Stimulated activated CD4-positive, alpha-beta T cell treated with anti-CD3 and anti-CD28 coated beads, TNF-alpha, amount 100 ng/mL, for 1 hour (primary cell): Measurements from ENCODE around the gene PLA2G6.

Experiments
- DNase-seq, 3 donors: peaks; one replicate each; pipeline ENCODE4 v3.0.0-alpha.2; 2020; ENCODE audit warnings: low read depth in 3 of 3, low spot score in 1 of 3

PLA2G6 gene

GRCh38 chr22:38112381-38112780, 69.2 kb downstream of the PLA2G6 start:
- no peak for DNase-seq

GRCh38 chr22:38111925-38112355, 69.7 kb downstream of the PLA2G6 start:
- no peak for DNase-seq

DNA sequence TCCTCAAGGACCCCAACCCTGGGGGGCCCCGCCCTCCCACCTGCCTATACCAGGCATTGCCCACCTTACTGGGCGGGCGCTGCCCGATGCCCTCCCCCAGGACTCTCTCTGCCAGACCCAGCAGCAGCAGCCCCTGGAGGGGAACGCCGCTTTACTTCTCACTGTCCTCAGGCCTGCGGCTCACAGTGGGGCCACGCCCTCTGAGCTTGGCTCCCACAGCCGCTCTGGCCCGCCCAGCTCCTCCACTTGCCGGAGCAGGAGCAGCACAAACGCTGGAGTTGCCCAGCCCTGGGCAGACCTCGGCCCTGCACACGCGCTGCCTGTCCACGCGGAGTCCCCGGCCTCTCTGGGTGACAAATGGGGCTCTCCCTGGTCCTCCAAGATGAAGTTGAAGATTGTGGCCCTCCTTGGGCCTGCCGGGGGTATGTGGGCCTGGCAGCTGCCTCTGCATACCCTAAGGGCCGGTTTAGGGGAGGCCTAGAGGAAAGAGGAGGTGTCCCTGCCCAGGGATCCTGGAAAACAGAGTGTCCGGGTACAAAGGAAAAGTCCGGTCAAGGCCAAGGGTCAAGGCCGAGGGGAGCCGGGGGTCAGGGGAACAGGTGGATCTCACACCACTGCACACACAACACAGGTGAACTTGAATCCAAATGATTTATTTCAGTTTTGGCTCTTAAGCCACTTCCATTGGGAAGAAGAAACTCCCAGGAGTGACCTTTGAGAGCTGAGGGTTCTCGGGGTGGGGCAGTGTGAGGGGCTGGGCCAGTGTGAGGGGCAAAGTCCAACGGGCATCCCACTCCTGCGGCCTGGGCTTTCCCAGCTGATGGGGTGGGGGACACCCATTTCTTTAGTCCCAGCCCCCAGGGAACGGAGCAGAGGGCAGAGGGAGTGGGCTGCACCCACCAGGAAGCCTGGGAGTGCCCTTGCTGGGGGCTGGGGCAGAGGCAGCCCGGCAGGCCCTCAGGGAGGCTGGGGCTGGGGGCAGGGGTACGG, 70.5 kb downstream of the PLA2G6 start:
- no peak for DNase-seq

DNA sequence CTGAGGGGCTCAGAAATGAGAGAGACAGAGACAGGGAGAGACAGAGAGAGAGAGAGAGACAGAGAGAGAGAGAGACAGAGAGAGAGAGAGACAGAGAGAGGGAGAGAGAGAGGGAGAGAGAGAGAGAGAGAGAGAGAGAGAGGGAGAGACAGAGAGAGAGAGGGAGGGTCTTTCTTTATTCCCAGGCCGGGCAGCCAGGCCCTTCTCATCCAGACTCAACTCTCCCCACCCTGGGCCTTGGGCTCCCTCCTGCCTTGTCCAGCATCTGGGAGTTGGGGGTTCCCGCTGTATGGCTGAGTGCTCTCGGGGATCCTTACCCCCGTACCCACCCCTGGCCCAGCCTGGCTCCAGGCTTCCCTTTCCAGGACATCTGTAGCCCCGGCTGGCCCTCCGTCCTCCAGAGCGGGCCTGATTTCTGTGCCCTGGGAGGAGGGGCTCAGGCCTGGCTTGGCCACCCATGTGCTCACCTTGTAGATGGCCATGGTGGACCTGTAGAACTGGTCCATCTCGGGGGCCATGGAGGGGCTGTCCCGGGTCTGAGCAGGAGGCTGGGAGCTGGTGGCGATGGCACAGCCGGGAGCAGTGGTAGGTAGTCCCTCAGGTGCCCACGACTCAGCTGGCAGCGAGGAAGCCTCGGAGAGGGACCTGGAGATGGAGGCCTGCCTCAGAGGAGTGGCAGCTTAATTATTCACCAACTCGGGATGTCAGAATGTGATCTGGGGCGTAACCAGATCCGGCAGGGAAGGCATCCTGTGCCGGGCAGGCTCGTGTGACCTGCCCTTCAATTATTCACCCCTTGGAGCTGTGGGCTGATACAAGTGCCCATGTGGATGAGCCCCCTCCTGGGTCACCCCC, 71.4 kb downstream of the PLA2G6 start, which contains the start of gene BAIAP2L2:
Gene BAIAP2L2 (minus strand): TSS at position 677 of the 855 bp plus-strand sequence. CDS start 159 bp downstream, at position 518.
- no peak for DNase-seq

- no peak for DNase-seq
Measured at GRCh38 chr22:38109371-38110001, 72.1 kb downstream of the PLA2G6 start.

- no peak for DNase-seq
Measured at GRCh38 chr22:38108561-38109319, 72.9 kb downstream of the PLA2G6 start.

GRCh38 chr22:38107692-38108515, 73.7 kb downstream of the PLA2G6 start:
- DNase-seq: no peak

- DNase-seq: no peak
Measured at GRCh38 chr22:38106814-38107578, 74.6 kb downstream of the PLA2G6 start.

GRCh38 chr22:38104084-38104483, 77.5 kb downstream of the PLA2G6 start:
- no peak for DNase-seq

- DNase-seq: no peak
Measured at GRCh38 chr22:38103641-38104040, 78.0 kb downstream of the PLA2G6 start.

DNA sequence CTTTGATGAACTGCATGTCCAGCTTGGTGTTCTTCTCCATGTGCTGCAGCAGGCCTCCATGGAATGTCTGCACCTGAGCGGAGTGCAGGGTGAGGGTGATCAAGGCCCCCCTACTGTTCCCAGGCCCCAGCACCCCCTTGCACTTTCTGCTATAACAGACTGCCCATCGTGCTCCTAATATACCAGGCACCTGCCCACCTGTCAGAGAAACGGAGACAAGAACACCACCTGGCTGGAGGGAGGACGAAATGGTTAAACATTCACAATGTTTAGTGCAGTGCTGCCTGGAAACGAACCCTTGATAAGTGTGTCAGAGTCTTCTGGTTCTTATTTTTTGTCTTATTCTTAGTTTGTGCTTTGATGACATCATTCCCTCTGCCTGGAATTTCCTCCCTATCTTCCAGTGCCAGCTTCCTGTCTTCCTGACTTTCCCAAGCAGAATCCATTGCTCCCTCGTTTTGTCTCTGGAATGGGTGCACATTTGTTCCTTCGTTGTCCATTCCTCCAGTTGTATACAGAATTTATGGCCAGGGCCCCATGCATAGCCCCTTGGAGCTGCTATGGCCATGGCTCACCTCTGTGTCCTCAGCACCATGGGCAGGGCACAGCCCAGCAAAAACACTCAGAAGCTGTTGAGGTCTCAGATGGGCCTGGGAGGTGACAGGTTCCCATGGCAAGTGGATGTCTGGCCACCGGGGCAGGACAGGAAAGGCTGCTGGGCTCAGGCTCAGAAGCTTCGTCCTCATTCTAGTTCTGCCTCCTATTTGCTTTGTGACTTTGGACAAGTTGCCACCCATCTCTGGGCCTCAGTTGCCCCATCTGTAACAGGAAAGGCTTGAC, 83.0 kb downstream of the PLA2G6 start:
- no peak for DNase-seq

DNA sequence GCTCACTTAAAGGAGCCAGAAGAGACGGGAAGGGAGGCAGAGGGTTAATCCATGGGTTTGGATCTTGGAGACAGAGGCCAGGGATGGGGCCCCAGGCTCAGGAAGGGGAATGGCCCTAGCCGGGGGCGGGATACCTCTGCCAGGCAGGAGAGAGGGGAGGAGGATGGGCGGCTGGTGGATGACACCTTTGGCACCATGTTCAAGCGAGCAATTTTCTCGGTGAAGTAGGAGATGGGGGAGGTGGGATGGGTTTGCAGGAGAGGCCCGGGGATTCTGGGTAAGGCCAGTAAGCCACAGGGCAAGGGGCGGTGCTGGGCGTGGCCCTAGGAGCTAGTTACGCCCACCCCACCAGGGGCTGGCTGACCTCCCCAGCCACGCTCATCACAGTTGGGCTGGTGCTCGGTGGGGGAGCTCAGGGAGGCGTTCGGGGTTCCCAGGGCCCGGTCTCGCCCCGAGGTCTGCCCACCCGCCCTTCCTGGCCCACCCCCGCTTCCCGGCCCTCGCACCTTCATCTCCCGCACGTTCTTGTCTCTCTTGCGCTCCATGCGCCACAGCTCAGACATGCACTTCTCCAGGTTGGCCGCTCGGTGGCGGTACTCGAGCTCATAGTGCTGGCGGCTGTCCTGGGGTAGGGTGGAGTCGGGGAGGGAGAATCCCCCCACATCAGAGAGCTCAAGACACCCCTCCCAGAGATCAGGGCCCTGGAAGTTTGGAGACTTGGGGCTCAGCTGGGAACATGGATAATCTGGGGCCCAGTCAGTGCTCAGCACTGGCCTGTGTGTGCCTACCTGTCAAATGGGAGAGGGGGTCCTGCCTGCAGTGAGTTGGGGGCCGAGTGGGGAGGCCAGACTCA, 83.8 kb downstream of the PLA2G6 start:
- DNase-seq: no peak

- DNase-seq: no peak
Measured at GRCh38 chr22:38097058-38097457, 84.6 kb downstream of the PLA2G6 start.

- no peak for DNase-seq
Measured at GRCh38 chr22:38089474-38089851, 92.2 kb downstream of the PLA2G6 start.

DNA sequence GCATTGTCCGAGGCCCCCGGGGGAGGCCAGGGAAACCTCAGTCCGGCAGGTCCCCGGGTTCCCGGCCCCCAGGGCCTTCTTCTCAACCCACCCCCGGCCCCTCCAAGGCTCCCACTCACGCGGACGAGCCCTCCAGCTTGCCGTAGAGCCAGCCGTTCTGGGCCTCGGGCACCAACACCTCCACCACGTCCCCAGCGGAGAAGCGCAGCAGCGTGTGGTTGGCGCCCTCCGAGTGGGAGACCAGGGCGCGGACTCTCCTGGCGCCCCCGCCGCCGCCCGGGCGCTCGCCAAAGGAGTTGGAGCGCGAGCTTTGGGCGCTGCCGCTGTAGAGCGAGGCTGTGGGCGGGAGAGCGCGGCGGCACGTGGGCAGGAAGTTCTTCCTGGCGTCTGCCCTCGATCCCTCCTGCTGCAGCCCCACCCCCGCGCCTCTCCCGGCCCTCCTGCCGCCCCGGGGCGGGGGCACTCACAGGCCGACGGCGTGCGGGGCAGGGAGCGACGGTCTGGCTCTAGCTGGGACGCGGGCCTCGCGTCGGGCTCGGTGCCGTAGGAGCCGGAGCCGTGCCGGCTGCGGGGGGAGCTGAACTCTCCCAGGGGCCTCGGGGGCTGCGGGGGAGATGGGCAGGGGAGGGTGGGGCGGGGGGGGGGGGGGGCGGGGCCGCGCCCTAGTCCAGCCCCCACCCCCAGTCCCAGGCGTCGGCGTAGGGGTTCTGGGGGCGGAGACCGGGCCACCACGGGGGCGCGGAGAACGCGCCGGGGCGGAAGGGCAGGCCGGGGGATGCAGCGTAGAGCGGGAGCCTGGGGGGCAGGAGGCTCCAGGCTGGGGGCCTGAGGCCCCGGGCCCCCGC, 92.8 kb downstream of the PLA2G6 start:
- no peak for DNase-seq

DNA sequence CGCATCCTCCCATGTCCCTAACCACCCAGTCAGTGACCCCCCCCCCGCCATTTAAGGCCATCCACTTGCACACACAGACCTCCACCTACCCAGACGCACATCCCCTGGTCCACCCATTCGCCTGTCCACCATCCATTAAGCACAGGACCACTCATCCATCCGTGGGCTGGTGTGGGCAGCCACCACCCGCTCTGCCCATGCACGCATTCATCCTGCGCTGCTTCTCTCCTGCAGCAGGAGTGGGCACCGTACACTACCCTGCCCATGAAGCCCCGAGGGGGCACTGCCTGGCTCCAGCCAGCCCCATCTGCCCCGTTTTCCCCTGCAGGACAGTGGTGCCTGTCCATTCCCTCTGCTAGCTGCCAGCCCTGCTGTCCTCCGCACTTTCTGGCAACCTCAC, 93.8 kb downstream of the PLA2G6 start:
- DNase-seq: no peak
